ENCODE results near the gene CYSLTR2.

The CYSLTR2 gene

GRCh38 chr13:48653472-48653939 is at the start of gene CYSLTR2:
TSS of gene CYSLTR2 (plus strand) at chr13:48653929. CDS start at chr13:48706818, 52,889 bp downstream.
- in situ Hi-C loops (cut with MboI; ENCODE audit: low sequenced_read_pairs): no loop called here

- in situ Hi-C loops (cut with MboI; ENCODE audit: low sequenced_read_pairs): no loop called here
These were observed 38.7 kb upstream of the CYSLTR2 start for GRCh38 chr13:48615049-48615448.

- in situ Hi-C loops (cut with MboI; ENCODE audit: low sequenced_read_pairs): no loop called here
These were observed 34.8 kb upstream of the CYSLTR2 start for GRCh38 chr13:48618937-48619336.

GRCh38 chr13:48621056-48621455 is 32.7 kb upstream of the CYSLTR2 start:
- in situ Hi-C loops (cut with MboI; ENCODE audit: low sequenced_read_pairs): no loop called here

GRCh38 chr13:48624016-48624415 is 29.7 kb upstream of the CYSLTR2 start:
- in situ Hi-C loops (cut with MboI; ENCODE audit: low sequenced_read_pairs): no loop called here

GRCh38 chr13:48624858-48625257 is 28.9 kb upstream of the CYSLTR2 start:
- in situ Hi-C loops (cut with MboI; ENCODE audit: low sequenced_read_pairs): no loop called here

- in situ Hi-C loops (cut with MboI; ENCODE audit: low sequenced_read_pairs): no loop called here
These were observed 28.2 kb upstream of the CYSLTR2 start for GRCh38 chr13:48625413-48626076.

- in situ Hi-C loops (cut with MboI; ENCODE audit: low sequenced_read_pairs): no loop called here
These were observed 27.7 kb upstream of the CYSLTR2 start for GRCh38 chr13:48626077-48626449.

GRCh38 chr13:48626726-48627451 is 26.8 kb upstream of the CYSLTR2 start:
- in situ Hi-C loops (cut with MboI; ENCODE audit: low sequenced_read_pairs): no loop called here

GRCh38 chr13:48629277-48629676 is 24.5 kb upstream of the CYSLTR2 start:
- in situ Hi-C loops (cut with MboI; ENCODE audit: low sequenced_read_pairs): no loop called here

GRCh38 chr13:48630291-48630690 is 23.4 kb upstream of the CYSLTR2 start:
- in situ Hi-C loops (cut with MboI; ENCODE audit: low sequenced_read_pairs): no loop called here

GRCh38 chr13:48630773-48631172 is 23.0 kb upstream of the CYSLTR2 start:
- in situ Hi-C loops (cut with MboI; ENCODE audit: low sequenced_read_pairs): no loop called here

GRCh38 chr13:48631441-48631840 is 22.3 kb upstream of the CYSLTR2 start:
- in situ Hi-C loops (cut with MboI; ENCODE audit: low sequenced_read_pairs): no loop called here

GRCh38 chr13:48633700-48634099 is 20.0 kb upstream of the CYSLTR2 start:
- in situ Hi-C loops (cut with MboI; ENCODE audit: low sequenced_read_pairs): no loop called here

GRCh38 chr13:48634636-48635035 is 19.1 kb upstream of the CYSLTR2 start:
- in situ Hi-C loops (cut with MboI; ENCODE audit: low sequenced_read_pairs): no loop called here

GRCh38 chr13:48635478-48635877 is 18.3 kb upstream of the CYSLTR2 start:
- in situ Hi-C loops (cut with MboI; ENCODE audit: low sequenced_read_pairs): no loop called here

- in situ Hi-C loops (cut with MboI; ENCODE audit: low sequenced_read_pairs): no loop called here
These were observed 17.2 kb upstream of the CYSLTR2 start for GRCh38 chr13:48636550-48636949.

GRCh38 chr13:48637601-48638000 is 16.1 kb upstream of the CYSLTR2 start:
- in situ Hi-C loops (cut with MboI; ENCODE audit: low sequenced_read_pairs): no loop called here

GRCh38 chr13:48640767-48641166 is 13.0 kb upstream of the CYSLTR2 start:
- in situ Hi-C loops (cut with MboI; ENCODE audit: low sequenced_read_pairs): no loop called here

- in situ Hi-C loops (cut with MboI; ENCODE audit: low sequenced_read_pairs): no loop called here
These were observed 12.3 kb upstream of the CYSLTR2 start for GRCh38 chr13:48641404-48641803.

GRCh38 chr13:48642061-48642460 is 11.7 kb upstream of the CYSLTR2 start:
- in situ Hi-C loops (cut with MboI; ENCODE audit: low sequenced_read_pairs): no loop called here

GRCh38 chr13:48643159-48643558 is 10.6 kb upstream of the CYSLTR2 start:
- in situ Hi-C loops (cut with MboI; ENCODE audit: low sequenced_read_pairs): no loop called here

Measured in HL-60/S4 treated with retinoic acid at 250 ng/mL for 4 days and 3 days (cell line).